Heart left ventricle (tissue), 13 donors: ENCODE data around the gene CCNB1.

Experiments
- CTCF ChIP-seq, 12 donors: fragments of 200-600 bp; sonication (generic) in 4 of 12; IDR thresholded peaks; one replicate each; pipeline versions ENCODE4 v1.5.0 to v1.8.0; 2018 to 2022; ENCODE audit warnings: antibody characterized with exemption in 12 of 12, mild to moderate bottlenecking in 5 of 12
- POLR2A ChIP-seq, 2 donors: fragments of 450-650 bp; IDR thresholded peaks; one replicate each; pipeline ENCODE4 v1.6.1; 2017; ENCODE audit warnings: antibody characterized with exemption in 2 of 2, mild to moderate bottlenecking in 2 of 2, moderate library complexity in 2 of 2
- donor health status: ischemic (EF 13 %, LVEDD 7.1; RV severe dilation, severe dysfunction).
- donor health status: DM: no; HTN: yes; CAD: no.
- donor health status: DM: no; HTN: no; CAD: no.
- donor health status: ischemic (EF 25% LVEDD 6.9; RV normal size, moderate dysfunction).
- donor health status: ischemic (EF 25% LVEDD 5.7; RV mildly dilated, moderate dysfunction).
- donor health status: ischemic (EF 35%, LVEDD 5.7; RV mildly dilated, moderate dysfunction).
- donor health status: nonischemic (EF 11% LVEDD 7.7; RV severe dilation, severe dysfunction).
- donor health status: DM: yes; HTN: yes; CAD: no.
- donor health status: PGD.
- donor health status: ischemic (EF 29% LVEDD 5.4; RV normal size, mild dysfunction).
- donor health status: nonischemic (EF 23%, LVEDD 6.1; RV moderate dilation, normal function).

- TF ChIP-seq CTCF (IDR thresholded peaks at IDR 0.05) (no peak), POLR2A (IDR thresholded peaks at IDR 0.05) (no peak)
Measured at GRCh38 chr5:69160651-69161050, 6.3 kb upstream of the CCNB1 start.
